ENCODE data around the gene HEG1.

DNA sequence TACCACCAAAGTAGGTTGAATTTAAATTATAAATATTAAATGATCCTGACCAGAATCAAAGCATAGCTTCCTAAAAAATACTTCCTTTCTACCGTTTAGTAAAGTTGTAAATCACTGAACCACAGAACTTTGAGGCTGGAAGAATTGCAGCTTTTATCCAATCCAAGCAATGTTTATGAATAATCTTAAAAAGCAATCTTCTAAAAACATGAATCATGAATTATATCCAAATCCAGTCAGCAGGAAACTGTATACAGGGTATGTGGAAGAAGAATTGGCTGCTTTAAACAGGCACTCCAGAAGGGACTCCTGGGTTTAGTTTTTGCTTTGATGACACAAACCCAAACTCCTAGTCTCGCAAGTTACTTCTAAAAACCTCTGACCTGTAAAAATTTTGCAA lies 30.2 kb downstream of the HEG1 start:
- TF ChIP-seq CEBPB (IDR thresholded peaks at IDR 0.05) (no peak), EGR1 (IDR thresholded peaks at IDR 0.05) (no peak), RAD21 (IDR thresholded peaks at IDR 0.05; ENCODE audit: low read depth) (no peak), TEAD4 (IDR thresholded peaks at IDR 0.05) (no peak), USF1 (IDR thresholded peaks at IDR 0.05) (no peak), CREB1 (IDR thresholded peaks at IDR 0.05; ENCODE audit: low read depth) (no peak)
- TF ChIP-seq, protein P1, sequence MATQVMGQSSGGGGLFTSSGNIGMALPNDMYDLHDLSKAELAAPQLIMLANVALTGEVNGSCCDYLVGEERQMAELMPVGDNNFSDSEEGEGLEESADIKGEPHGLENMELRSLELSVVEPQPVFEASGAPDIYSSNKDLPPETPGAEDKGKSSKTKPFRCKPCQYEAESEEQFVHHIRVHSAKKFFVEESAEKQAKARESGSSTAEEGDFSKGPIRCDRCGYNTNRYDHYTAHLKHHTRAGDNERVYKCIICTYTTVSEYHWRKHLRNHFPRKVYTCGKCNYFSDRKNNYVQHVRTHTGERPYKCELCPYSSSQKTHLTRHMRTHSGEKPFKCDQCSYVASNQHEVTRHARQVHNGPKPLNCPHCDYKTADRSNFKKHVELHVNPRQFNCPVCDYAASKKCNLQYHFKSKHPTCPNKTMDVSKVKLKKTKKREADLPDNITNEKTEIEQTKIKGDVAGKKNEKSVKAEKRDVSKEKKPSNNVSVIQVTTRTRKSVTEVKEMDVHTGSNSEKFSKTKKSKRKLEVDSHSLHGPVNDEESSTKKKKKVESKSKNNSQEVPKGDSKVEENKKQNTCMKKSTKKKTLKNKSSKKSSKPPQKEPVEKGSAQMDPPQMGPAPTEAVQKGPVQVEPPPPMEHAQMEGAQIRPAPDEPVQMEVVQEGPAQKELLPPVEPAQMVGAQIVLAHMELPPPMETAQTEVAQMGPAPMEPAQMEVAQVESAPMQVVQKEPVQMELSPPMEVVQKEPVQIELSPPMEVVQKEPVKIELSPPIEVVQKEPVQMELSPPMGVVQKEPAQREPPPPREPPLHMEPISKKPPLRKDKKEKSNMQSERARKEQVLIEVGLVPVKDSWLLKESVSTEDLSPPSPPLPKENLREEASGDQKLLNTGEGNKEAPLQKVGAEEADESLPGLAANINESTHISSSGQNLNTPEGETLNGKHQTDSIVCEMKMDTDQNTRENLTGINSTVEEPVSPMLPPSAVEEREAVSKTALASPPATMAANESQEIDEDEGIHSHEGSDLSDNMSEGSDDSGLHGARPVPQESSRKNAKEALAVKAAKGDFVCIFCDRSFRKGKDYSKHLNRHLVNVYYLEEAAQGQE (IDR thresholded peaks at IDR 0.05; ENCODE audit: low read depth) = no peak
